Keratinocyte (primary cell): Measurements from ENCODE around the gene CNN1. TPM values are rescaled to one million over a fixed set of nuclear protein-coding genes. Genes with fewer than 3 reads are reported as not detected.

Experiments
- DNase-seq: peaks from one replicate; pipeline ENCODE4 v3.0.0-alpha.2; 2011; ENCODE audit warnings: low read depth, missing footprints, low spot score
- FAIRE-seq: peaks from 2 replicates; lab custom pipeline; 2011; peaks lifted over from hg19 to GRCh38; lab: Jason Lieb, UNC
- H2AFZ ChIP-seq: 2 replicates; pipeline ENCODE4 v1.6.0; 2012; ENCODE audit warnings: low read length, control low read depth, inconsistent platforms; ENCODE audit not compliant: control insufficient read depth
- H3K27ac ChIP-seq: 2 replicates; pipeline ENCODE4 v1.5.1; 2011; ENCODE audit warnings: low read length; ENCODE audit not compliant: control insufficient read depth, insufficient read depth
- H3K27me3 ChIP-seq: 3 replicates; pipeline ENCODE4 v1.6.0; 2011; ENCODE audit warnings: low read length; ENCODE audit not compliant: control insufficient read depth, insufficient read depth; ENCODE audit errors: extremely low read depth
- H3K36me3 ChIP-seq, 2 experiments: 2 replicates in 1 of 2; 3 replicates in 1 of 2; pipeline ENCODE4 v1.5.1; 2011; ENCODE audit warnings: low read length in 2 of 2, mild to moderate bottlenecking in 1 of 2; ENCODE audit not compliant: control insufficient read depth in 2 of 2, insufficient read depth in 2 of 2; ENCODE audit errors: extremely low read depth in 1 of 2
- H3K4me1 ChIP-seq: 3 replicates; pipeline ENCODE4 v1.5.1; 2011; ENCODE audit warnings: low read length; ENCODE audit not compliant: control insufficient read depth, insufficient read depth; ENCODE audit errors: extremely low read depth
- H3K4me2 ChIP-seq: 3 replicates; pipeline ENCODE4 v1.6.0; 2011; ENCODE audit warnings: low read depth, low read length; ENCODE audit not compliant: control insufficient read depth, insufficient read depth; ENCODE audit errors: extremely low read depth
- H3K4me3 ChIP-seq, 3 experiments: fragments of 200-600 bp in 1 of 3; sonication (generic) in 1 of 3; 2 replicates in 2 of 3; 3 replicates in 1 of 3; pipeline ENCODE4 v1.5.1; 2011 to 2016; ENCODE audit warnings: low read length in 3 of 3, mild to moderate bottlenecking in 3 of 3, control low read depth in 2 of 3, inconsistent platforms in 1 of 3, low read depth in 1 of 3, mixed read lengths in 1 of 3, mixed run types in 1 of 3, moderate library complexity in 1 of 3; ENCODE audit not compliant: control insufficient read depth in 2 of 3, insufficient read depth in 2 of 3; ENCODE audit errors: extremely low read depth in 1 of 3
- H3K79me2 ChIP-seq: 2 replicates; pipeline ENCODE4 v1.6.0; 2012; ENCODE audit warnings: low read length; ENCODE audit not compliant: control insufficient read depth, insufficient read depth
- H3K9ac ChIP-seq: 3 replicates; pipeline ENCODE4 v1.6.0; 2011; ENCODE audit warnings: low read length; ENCODE audit not compliant: control insufficient read depth, insufficient read depth; ENCODE audit errors: extremely low read depth
- H3K9me1 ChIP-seq: 3 replicates; pipeline ENCODE4 v1.6.0; 2011; ENCODE audit warnings: low read length; ENCODE audit not compliant: control insufficient read depth, insufficient read depth; ENCODE audit errors: extremely low read depth
- H3K9me3 ChIP-seq: 2 replicates; pipeline ENCODE4 v1.5.1; 2012; ENCODE audit warnings: low read depth, low read length; ENCODE audit not compliant: control insufficient read depth
- H4K20me1 ChIP-seq: 3 replicates; pipeline ENCODE4 v1.6.0; 2011; ENCODE audit warnings: low read length; ENCODE audit not compliant: control insufficient read depth, insufficient read depth; ENCODE audit errors: extremely low read depth
- EZH2 ChIP-seq: IDR thresholded peaks from one replicate; pipeline ENCODE4 v1.6.1; 2012; ENCODE audit warnings: inconsistent platforms, mild to moderate bottlenecking, low read length, moderate library complexity
- dilution Hi-C: fragments of 300-500 bp; cut with MboI; formaldehyde crosslinking; loops from one replicate; pipeline ENCODE4 v1.7.0; 2020; ENCODE audit warnings: low sequenced_read_pairs; ENCODE audit not compliant: extremely low pct_ligation_motif_present
- polyA plus RNA-seq, 5 experiments: library from polyadenylated mRNA; depleted of rRNA in 3 of 5; stranded (reverse) in 3 of 5; stranded (forward) in 1 of 5; unstranded in 1 of 5; fragments of >200 nt; gene quantifications; 1 replicate in 1 of 5; 2 replicates in 3 of 5; 3 replicates in 1 of 5; pipeline versions ENCODE4 v1.2.1 to v1.2.3, GENCODE V29; 2011 to 2012; ENCODE audit warnings: missing spikeins in 2 of 5, low read depth in 1 of 5, low replicate concordance in 1 of 5
- TF ChIP-seq, protein P1 (sequence below), 3 experiments: IDR thresholded peaks in 1 of 3; conservative IDR thresholded peaks in 1 of 3; optimal IDR thresholded peaks in 1 of 3; 2 replicates in 2 of 3; 3 replicates in 1 of 3; pipeline versions ENCODE3 to v1.5.1; 2011; ENCODE audit warnings: low read length in 3 of 3, mild to moderate bottlenecking in 3 of 3, moderate library complexity in 2 of 3, control low read depth in 1 of 3, inconsistent platforms in 1 of 3; ENCODE audit not compliant: insufficient read depth in 2 of 3; ENCODE audit errors: extremely low read depth in 1 of 3

The CNN1 gene
- polyA plus RNA-seq, 1 donor (not counting 4 experiments of a cell fraction or from before 2014, with no cell fraction given): not detected

DNA sequence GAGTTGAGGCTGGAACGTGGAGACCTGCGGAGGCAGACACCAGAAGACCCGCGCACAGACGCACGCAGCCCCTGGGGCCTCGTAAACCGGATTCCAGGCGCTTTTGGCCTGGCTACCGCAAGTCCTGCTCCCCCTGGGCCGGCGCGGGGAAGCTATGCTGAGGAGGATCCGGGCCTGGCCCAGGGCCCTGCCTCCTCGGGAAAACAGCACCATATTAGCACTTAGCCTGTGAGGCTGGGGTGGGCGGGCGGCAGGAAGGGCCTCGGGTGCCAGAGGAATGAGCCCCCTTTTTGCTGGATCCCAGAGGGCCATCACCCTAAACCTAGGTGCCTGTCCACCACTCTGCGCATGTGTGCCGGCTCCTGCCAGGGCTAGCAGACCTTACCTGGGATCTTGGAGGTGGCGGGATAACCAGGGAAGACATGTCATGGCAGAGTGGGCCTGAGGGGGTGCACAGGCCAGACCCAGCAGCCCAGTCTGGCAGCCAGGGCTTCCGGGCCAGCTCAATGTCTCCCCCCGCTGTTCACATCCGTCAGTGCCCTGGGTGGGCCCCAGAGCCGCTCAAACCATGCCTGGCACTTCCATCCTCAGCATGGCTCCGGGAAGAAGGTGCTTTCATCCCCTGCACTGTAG lies 13.1 kb downstream of the CNN1 start:
- no peak for TF ChIP-seq EZH2
- TF ChIP-seq, protein P1, sequence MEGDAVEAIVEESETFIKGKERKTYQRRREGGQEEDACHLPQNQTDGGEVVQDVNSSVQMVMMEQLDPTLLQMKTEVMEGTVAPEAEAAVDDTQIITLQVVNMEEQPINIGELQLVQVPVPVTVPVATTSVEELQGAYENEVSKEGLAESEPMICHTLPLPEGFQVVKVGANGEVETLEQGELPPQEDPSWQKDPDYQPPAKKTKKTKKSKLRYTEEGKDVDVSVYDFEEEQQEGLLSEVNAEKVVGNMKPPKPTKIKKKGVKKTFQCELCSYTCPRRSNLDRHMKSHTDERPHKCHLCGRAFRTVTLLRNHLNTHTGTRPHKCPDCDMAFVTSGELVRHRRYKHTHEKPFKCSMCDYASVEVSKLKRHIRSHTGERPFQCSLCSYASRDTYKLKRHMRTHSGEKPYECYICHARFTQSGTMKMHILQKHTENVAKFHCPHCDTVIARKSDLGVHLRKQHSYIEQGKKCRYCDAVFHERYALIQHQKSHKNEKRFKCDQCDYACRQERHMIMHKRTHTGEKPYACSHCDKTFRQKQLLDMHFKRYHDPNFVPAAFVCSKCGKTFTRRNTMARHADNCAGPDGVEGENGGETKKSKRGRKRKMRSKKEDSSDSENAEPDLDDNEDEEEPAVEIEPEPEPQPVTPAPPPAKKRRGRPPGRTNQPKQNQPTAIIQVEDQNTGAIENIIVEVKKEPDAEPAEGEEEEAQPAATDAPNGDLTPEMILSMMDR (optimal IDR thresholded peaks at IDR 0.05 in 1 of 3, IDR thresholded peaks at IDR 0.05 in 1 of 3, conservative IDR thresholded peaks at IDR 0.05 in 1 of 3; ENCODE audit: extremely low read depth in 1 of 3, insufficient read depth in 2 of 3, low read length in 3 of 3): peak; percentile 20 to 55 (median 30)
- no peak overlapping the region for H3K9ac ChIP-seq
- H3K27me3 ChIP-seq: no peaks in the 10 kb centered on the region
- DNase-seq: no peak
- no peak overlapping the region for H2AFZ ChIP-seq
- dilution Hi-C loops: no loop called here
- no peak overlapping the region for H3K4me2 ChIP-seq
- FAIRE-seq: no peak
- H4K20me1 ChIP-seq: no peaks in the 10 kb centered on the region
- no peak overlapping the region for H3K27ac ChIP-seq
- no peak overlapping the region for H3K4me3 ChIP-seq
- H3K36me3 ChIP-seq: peaks cover 10 to 24% of the 10 kb centered on the region in 2 experiments
- peaks cover 2% of the 10 kb centered on the region for H3K9me1 ChIP-seq
- peaks cover 19% of the 10 kb centered on the region for H3K79me2 ChIP-seq
- no peaks in the 10 kb centered on the region for H3K4me1 ChIP-seq
- no peaks in the 10 kb centered on the region for H3K9me3 ChIP-seq

DNA sequence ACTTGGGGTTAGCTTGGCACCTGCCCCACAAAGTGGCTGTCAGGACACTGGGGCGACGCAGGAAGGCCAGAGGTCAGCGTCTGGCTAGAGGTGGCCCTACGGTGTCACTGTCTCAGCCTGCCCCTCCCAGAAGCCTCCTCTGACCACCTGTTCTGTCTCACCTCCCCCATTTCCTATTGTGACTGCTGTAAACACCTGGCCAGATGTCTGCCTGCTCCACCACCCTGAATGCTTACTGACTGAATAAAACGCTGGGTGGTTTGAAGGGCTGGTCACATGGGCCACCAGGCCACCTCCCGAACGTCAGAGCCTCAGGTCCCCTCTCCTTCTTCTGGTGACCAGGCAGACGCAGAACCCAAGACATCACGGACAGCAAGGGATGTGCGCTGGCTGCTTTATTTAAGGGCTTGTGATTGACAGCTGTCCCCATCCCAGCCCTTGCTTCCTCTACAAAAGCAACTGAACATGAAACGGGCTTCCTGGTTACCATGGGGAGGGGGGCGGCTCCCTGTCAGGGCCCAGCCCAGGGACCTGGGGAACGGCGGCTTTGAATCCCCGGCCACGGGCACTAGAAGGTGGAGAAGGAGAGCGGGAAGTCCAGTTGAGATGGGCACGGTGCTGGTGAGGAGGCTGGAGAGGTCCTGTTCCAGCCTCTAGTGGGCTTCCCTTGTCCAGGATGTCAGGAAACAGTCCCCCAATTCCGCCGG lies 14.2 kb downstream of the CNN1 start:
- no peak overlapping the region for H3K27ac ChIP-seq
- no peak for FAIRE-seq
- no peak overlapping the region for H3K4me3 ChIP-seq
- no peak for TF ChIP-seq EZH2
- TF ChIP-seq, protein P1 (optimal IDR thresholded peaks at IDR 0.05 in 1 of 3, IDR thresholded peaks at IDR 0.05 in 1 of 3, conservative IDR thresholded peaks at IDR 0.05 in 1 of 3; ENCODE audit: extremely low read depth in 1 of 3, insufficient read depth in 2 of 3, low read length in 3 of 3): no peak
- H3K9ac ChIP-seq: no peak overlapping the region
- peaks cover 4% of the 10 kb centered on the region for H3K9me1 ChIP-seq
- no peak for DNase-seq
- dilution Hi-C loops: no loop called here
- peaks cover 10 to 25% of the 10 kb centered on the region in 2 experiments for H3K36me3 ChIP-seq
- H3K4me1 ChIP-seq: peaks cover 5% of the 10 kb centered on the region
- peaks cover 28% of the 10 kb centered on the region for H3K79me2 ChIP-seq
- no peak overlapping the region for H2AFZ ChIP-seq
- no peak overlapping the region for H3K4me2 ChIP-seq
- peaks cover 4% of the 10 kb centered on the region for H4K20me1 ChIP-seq
- no peaks in the 10 kb centered on the region for H3K27me3 ChIP-seq
- H3K9me3 ChIP-seq: no peaks in the 10 kb centered on the region
